Right lobe of liver (tissue), 6 donors: ENCODE measurements around the gene ATG9B. TPM values are rescaled to one million over a fixed set of nuclear protein-coding genes. Genes with fewer than 3 reads are reported as not detected.
A peak's percentile ranks its signal among the peaks of the same experiment; 100 is the strongest.

Experiments
- ATAC-seq, 4 donors: fragments of 200-7000 bp; cut with Tn5 transposase; one replicate each; pipeline ENCODE4 v1.9.1; 2020; ENCODE audit warnings: mild to moderate bottlenecking in 4 of 4, moderate library complexity in 4 of 4
- DNase-seq, 3 donors: peaks; one replicate each; pipeline ENCODE4 v3.0.0-alpha.2; 2020
- H3K27ac ChIP-seq, 3 donors: fragments of 200-600 bp; one replicate each; pipeline ENCODE4 v1.8.0; 2022
- H3K27me3 ChIP-seq, 2 donors: fragments of 200-600 bp; one replicate each; pipeline ENCODE4 v1.8.0; 2022
- H3K36me3 ChIP-seq, 4 donors: fragments of 200-600 bp; sonication (generic) in 1 of 4; one replicate each; pipeline versions ENCODE4 v1.5.1 to v1.8.0; 2017 to 2022; ENCODE audit warnings: control low read depth in 1 of 4
- H3K4me1 ChIP-seq, 4 donors: fragments of 200-600 bp; sonication (generic) in 1 of 4; one replicate each; pipeline versions ENCODE4 v1.5.1 to v1.8.0; 2017 to 2022; ENCODE audit warnings: control low read depth in 1 of 4
- H3K4me3 ChIP-seq, 3 donors: fragments of 200-600 bp; one replicate each; pipeline ENCODE4 v1.8.0; 2022
- H3K9me3 ChIP-seq, 4 donors: fragments of 200-600 bp; sonication (generic) in 1 of 4; one replicate each; pipeline versions ENCODE4 v1.5.1 to v1.8.0; 2017 to 2022; ENCODE audit warnings: control low read depth in 1 of 4
- CTCF ChIP-seq, 4 donors: fragments of 200-600 bp in 3 of 4; fragments of 450-650 bp in 1 of 4; IDR thresholded peaks; one replicate each; pipeline versions ENCODE4 v1.5.1 to v1.8.0; 2016 to 2022; ENCODE audit warnings: antibody characterized with exemption in 4 of 4, mild to moderate bottlenecking in 2 of 4
- POLR2A ChIP-seq: fragments of 450-650 bp; IDR thresholded peaks from one replicate; pipeline ENCODE4 v1.6.1; 2017; ENCODE audit warnings: antibody characterized with exemption, mild to moderate bottlenecking
- WGBS: methylation state at CpG from one replicate; pipeline ENCODE4 v1.1.6; 2018; ENCODE audit warnings: low coverage, low lambda C conversion rate; ENCODE audit not compliant: insufficient coverage; ENCODE audit errors: missing lambda C conversion rate; 5-methylcytosine and 5-hydroxymethylcytosine counted together
- intact Hi-C, 2 donors: fragments of 100-400 bp; cut with DNase I; formaldehyde crosslinking; loops; one replicate each; pipeline versions ENCODE4 v1.11.2 to v1.14.1; 2022
- total RNA-seq, 6 experiments: library from RNA; depleted of rRNA in 2 of 6; stranded (reverse); fragments of >200 nt in 2 of 6; fragmentation: NEBNext Ultra II Directional in 3 of 6; extraction: Animal tissue kit (Norgen Biotek cat#: 25700) in 3 of 6; gene quantifications; one replicate each; pipeline versions ENCODE4 v1.1.0 to v1.2.4, GENCODE V29; 2016 to 2023
- donor health status: DM: no; HTN: yes; CAD: no.
- donor health status: DM: no; HTN: no; CAD: no.
- donor health status: DM: no; HTN: no; CAD: no.
- donor health status: DM: no; HTN: yes; CAD: no.
- donor health status: DM: no; HTN: yes; CAD: no.

ATG9B gene
- total RNA-seq, 6 experiments from 2014 or later = 0.40 TPM; not detected in 5

DNA sequence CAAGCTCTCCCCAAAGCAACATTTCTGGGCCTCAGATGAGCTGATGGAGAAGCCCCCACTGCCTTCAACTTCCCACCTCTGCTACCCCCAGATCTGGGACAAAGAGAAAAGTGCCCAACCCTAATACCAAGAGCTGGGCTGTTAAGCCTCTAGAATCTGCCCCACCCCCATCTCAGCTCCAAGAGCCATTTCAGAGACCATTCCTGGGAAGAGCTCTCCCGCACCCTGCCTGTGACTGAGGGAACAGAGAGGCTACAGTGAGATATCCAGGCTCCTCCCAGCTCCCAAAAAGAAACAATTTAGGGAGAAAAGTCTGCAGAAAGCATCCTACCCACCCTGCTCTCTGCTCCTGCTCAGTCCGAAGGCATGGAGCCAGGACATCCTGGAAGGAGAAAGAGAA is 43.6 kb downstream of the ATG9B start:
- Histone ChIP-seq H3K27me3 (no peaks in the 10 kb centered on the region), H3K4me3 (no peak overlapping the region), H3K9me3 (no peaks in the 10 kb centered on the region), H3K4me1 (no peaks in the 10 kb centered on the region), H3K27ac (no peak overlapping the region), H3K36me3 (no peaks in the 10 kb centered on the region)
- no peak for ATAC-seq
- WGBS = no CpG with 5 or more reads among the region's 2 CpGs
- no peak for DNase-seq
- no peak for TF ChIP-seq POLR2A
- TF ChIP-seq CTCF (IDR thresholded peaks at IDR 0.05) = no peak
- intact Hi-C loops = loop anchor here in 1 of 2 donors (10.0 kb wide), 1 partner anchor 86 kb away; no protein-coding TSS in a partner anchor

DNA sequence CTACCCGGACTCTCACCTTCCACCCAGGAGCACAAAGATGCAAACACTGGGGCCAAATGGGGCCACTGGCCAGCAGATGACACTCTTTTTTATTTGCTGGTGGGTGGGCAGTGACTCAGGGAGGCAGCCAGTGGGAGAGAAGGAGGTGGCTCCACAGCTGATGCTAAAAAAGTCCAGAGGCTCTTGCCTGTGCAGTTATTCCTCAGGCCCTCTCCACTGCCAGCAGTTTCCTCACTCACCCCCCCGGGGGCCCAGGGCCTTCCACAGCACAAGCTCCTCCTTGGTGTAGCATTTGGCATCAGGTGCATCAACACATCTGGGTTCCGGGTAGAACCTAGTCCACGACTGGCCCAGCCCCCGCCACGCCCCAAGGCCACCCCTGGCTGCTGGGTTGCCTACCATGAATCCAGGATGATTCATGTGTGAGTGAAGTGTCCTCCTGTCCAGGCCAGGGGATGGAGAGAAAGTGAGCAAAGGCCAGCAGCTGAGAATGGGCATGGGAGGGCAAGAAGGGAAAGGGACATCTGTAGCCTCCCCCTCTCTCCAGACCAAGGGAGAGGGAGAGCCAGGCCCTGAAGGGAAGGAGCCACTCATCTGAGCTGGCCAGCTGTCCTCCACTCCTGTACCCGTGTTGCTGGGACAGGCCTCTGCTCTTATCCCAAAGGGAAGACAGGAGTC is 44.4 kb downstream of the ATG9B start:
- ATAC-seq = no peak
- intact Hi-C loops = loop anchor here in 1 of 2 donors (10.0 kb wide), 1 partner anchor 85 kb away; no protein-coding TSS in a partner anchor
- TF ChIP-seq CTCF (IDR thresholded peaks at IDR 0.05) (no peak), POLR2A (no peak)
- peak in 1 of 3 donors; percentile 40 for DNase-seq
- no peaks in the 10 kb centered on the region for H3K36me3 ChIP-seq
- H3K9me3 ChIP-seq = no peaks in the 10 kb centered on the region
- no peak overlapping the region for H3K4me3 ChIP-seq
- H3K27ac ChIP-seq = no peak overlapping the region
- peaks cover 0 to 5% (median 0%) of the 10 kb centered on the region in 4 donors for H3K4me1 ChIP-seq
- 80% methylated on average over 1 of the region's 7 CpGs for WGBS
- H3K27me3 ChIP-seq = peaks cover 0 to 1% of the 10 kb centered on the region in 2 donors

DNA sequence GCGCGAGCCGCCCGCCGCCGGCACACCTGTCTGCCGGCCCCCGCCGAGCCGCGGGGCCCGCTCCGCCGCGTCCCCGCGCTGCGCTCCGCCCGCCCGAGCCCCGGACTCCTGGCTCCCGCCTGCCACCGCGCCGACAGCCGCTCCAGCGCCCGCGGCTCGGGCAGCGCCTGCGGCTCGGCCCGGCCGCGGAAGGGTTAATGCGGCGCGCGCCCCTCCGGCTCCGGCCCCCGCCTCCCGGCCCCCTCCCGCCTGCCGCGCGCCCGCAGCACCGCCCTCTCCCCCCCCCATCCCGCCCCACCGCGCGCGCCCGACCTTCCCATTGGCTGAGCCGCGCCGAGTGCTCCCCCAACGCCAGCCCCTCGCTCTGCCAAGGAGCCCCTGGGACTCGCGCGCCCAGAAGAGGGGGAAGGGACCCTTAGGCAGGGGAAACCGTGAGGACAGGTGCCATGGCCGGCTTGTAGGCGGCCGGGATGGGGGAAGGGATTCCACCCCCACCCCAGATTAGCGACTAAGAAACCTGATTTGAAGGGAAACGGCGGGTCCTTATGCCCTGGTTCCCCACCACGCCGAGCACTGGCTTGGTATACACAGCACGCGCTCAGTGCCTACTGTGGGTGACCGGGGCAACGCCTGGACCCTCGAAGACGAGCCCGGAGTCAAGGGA is 46.0 kb downstream of the ATG9B start, which contains the start of gene KCNH2:
TSS of gene KCNH2 (minus strand) at position 196 of the 664 bp plus-strand sequence. CDS start 408 bp downstream, outside the sequence.
- Histone ChIP-seq H3K27me3 (peaks cover 0 to 8% of the 10 kb centered on the region in 2 donors), H3K4me3 (no peak within 1 kb of the TSS), H3K9me3 (no peaks in the 10 kb centered on the region), H3K27ac (no peak within 1 kb of the TSS), H3K36me3 (no peaks in the 10 kb centered on the region), H3K4me1 (peaks cover 0 to 10% (median 0%) of the 10 kb centered on the region in 4 donors)
- no peak for ATAC-seq
- intact Hi-C loops = no loop called here
- no peak for DNase-seq
- TF ChIP-seq POLR2A = no peak
- TF ChIP-seq CTCF (IDR thresholded peaks at IDR 0.05) = no peak
- 2% methylated on average over 15 of the region's 81 CpGs for WGBS

GRCh38 chr7:150977382-150978125 is 46.7 kb downstream of the ATG9B start:
- DNase-seq = no peak
- Histone ChIP-seq H3K9me3 (no peaks in the 10 kb centered on the region), H3K27ac (no peak overlapping the region), H3K4me1 (peaks cover 0 to 10% (median 0%) of the 10 kb centered on the region in 4 donors), H3K27me3 (peaks cover 0 to 8% of the 10 kb centered on the region in 2 donors), H3K4me3 (no peak overlapping the region), H3K36me3 (no peaks in the 10 kb centered on the region)
- ATAC-seq = no peak
- intact Hi-C loops = no loop called here
- 7% methylated on average over 28 of the region's 62 CpGs for WGBS
- no peak for TF ChIP-seq CTCF (IDR thresholded peaks at IDR 0.05)
- no peak for TF ChIP-seq POLR2A
